ENCODE measurements around the gene U2AF1.
"Not testable (repeated sequence)": the region's sequence is repeated elsewhere in the genome, so short reads cannot be mapped to it uniquely, and the experiment has no call there.

The U2AF1 gene, protein sequence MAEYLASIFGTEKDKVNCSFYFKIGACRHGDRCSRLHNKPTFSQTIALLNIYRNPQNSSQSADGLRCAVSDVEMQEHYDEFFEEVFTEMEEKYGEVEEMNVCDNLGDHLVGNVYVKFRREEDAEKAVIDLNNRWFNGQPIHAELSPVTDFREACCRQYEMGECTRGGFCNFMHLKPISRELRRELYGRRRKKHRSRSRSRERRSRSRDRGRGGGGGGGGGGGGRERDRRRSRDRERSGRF

DNA sequence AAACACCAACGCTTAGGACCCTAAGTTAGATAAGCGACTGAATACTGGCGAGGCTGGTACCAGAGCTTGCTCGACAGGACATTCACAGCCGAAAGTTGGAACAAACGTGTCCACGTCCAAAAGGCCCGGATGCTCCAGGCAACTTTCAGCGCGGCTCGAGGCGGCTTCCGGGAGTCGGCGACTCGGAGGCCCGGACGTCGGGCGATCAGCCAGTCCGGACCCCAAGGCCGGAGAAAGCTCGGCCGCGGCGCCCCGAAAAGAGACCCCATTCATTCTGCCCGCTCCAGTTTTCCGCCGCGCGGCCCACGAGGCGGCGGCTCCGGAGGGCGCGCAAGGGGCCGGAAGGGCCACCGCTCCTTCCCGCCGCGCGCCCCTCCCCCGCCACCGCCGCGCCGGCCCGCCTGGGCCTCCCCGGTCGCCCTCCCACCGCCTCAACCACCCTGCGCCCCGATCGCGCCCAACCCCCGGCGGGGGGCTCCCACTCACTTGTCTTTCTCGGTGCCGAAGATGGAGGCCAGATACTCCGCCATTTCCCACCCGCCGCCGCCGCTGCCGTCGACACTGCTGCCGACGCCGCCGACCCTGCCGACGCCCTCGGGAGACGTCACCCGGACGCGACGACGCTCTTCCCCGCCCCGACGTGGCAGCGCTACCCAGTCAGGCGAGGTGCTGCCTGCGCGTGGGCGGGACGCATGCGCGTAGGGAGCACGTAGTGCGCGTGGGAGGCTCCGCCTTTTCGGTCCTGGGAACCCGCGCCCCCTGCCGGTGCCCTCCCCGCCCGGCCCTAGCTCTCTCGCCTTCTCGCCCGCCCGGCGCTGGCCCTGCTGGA lies at the start of gene U2AF1:
TSS of gene U2AF1 (minus strand) at position 606 of the 829 bp plus-strand sequence. CDS start at position 530, 76 bp downstream.
- not testable (repeated sequence) for DNase-seq

DNA sequence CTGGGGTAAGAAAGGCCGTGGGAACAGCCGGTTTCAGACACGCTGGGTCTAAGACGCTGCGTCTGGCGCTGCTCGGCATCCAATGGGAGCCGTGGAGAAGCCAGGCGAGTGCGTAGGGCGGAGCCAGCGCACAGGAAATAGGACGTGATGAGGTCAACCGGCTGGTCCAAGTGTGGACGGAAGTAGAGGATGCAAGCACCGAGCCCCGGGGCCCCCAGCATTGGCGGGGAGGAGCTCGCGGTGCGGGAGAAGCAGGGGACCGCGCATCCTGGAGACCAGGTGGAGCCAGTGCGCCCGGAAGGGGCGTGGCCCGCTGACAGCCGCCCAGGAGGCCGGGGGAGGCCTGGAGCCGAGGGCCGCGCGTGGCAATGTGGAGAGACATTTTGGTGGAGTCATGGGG lies 46.2 kb upstream of the U2AF1 start:
- DNase-seq: not testable (repeated sequence)

DNA sequence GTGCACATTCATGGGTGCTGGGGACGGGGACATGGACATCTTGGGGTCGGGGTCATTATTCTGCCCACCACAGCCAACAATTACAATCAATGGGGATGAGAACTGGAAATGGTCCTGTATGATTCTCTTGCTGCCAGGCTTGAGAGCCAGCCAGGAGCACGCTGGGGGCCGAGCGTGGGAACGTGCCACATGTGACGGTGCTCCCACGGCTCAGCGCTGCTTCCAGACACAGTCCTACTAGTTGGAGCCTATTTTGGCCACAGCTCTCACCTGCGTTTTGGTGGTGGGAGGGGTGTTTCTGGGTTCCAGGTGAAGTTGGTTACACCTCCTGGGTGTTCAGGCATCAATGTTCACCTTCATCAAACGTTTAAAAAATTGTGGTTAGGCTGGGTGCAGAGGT lies 42.0 kb upstream of the U2AF1 start:
- DNase-seq: not testable (repeated sequence)

DNA sequence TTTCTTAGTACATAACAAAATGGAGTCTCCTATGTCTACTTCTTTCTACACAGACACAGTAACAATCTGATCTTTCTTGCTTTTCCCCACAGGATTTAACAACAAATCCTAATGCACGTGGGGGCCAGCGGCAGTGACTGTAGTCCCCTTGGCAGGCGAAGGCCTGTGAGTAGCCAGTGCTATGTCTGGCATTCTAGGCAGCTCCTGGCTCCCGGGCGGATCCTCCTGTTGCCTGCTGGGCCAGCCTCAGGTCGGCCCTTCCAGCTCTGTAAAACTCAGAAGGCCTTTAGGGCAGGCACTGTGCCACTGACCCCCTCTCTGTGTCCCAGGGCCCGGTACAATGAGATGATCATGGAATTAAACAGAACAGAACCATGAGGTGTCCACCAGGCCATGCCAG lies 40.6 kb upstream of the U2AF1 start:
- not testable (repeated sequence) for DNase-seq

DNA sequence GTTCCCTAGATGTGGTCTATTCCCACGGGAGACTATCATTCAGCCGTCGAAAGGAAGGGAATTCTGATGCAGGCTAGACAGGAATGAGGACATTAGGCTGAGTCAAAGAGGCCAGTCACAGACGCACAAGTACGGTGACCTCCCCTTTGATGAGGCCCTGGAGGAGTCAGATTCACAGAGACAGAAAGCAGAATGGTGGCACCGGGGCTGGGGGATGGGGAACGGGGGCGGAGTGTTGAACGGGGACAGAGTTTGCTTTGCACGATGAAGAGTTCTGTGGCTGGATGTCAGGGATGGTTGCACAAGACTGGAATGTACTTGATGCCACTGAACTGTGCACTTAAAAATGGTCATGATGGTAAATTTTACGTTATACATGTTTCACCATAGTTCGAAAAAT lies 39.3 kb upstream of the U2AF1 start:
- not testable (repeated sequence) for DNase-seq

DNA sequence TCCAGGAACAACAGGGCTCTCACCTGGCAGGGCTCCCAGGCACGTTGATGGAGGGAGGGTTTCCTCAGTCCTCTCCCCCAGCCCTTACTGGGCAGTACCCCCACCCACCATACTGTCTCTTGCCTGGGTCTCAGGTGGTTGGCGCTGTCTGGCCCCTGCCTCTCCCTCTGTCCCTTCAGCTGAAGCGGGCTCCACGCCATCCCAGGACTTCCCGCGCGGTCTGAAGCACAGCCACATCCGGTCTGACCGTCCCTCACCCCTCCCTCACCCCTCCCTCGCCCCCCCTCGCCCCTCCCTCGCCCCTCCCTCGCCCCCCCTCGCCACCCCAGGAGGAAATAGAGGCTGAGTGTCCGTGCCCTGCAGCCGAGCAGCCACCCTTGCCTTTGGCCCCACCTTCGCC lies 34.0 kb upstream of the U2AF1 start:
- DNase-seq: not testable (repeated sequence)

DNA sequence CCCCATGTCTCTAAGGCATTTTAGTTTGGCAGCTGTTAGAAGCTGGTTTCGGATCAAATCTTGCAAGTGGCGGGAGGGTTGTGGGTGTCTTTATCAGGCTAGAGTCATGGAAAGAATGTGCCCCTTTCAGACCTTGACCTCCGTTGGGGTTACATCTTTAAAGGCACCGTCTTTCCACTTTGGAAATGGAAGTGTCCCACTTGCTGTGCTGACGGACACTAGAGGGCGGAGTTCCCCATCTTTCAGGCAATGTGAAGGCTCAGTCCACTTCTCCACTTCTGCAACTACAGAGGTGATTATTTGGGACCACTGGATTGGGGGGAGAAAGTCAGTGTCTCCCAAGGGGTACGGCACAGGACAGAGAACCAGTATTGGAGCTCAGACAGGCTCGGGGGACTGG lies 31.6 kb upstream of the U2AF1 start:
- not testable (repeated sequence) for DNase-seq

DNA sequence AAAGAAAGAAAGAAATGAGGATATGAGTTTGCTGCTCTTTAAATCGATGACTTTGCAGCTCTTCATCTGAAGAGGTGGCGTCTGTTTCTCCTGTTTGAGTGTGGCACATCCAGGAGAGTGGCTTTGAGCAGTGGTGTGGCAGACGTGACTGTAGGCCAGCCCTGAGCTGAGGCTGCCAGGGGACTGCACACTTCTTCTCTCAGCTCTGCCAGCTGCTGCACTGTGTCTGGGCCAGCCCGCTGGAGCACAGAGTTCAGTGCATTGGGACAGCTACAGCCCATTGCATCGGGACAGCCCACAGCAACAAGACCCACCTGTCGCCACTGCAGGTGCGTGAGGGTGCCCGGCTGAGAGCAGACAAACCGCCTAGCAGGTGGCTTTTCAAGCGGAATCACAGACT lies 27.1 kb upstream of the U2AF1 start:
- not testable (repeated sequence) for DNase-seq

DNA sequence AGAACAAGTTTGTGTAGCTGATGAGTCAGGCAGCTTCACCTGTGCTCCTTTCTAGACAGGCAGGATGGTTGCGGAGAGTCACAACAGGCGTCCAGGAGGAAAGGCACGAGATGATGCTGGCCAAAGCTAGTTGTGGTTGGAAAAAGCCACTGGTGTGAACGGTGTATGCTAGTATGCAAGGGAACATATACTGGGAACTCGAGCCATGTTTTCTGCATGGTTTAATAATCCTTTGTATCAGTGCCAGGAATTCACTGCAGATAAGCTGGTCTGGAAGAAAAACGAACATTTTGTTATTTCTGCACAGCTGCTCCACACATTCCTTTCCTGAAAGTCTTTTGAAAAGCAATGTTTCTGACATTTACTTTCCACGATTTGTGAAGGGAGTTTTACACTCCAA lies 22.7 kb upstream of the U2AF1 start:
- not testable (repeated sequence) for DNase-seq

DNA sequence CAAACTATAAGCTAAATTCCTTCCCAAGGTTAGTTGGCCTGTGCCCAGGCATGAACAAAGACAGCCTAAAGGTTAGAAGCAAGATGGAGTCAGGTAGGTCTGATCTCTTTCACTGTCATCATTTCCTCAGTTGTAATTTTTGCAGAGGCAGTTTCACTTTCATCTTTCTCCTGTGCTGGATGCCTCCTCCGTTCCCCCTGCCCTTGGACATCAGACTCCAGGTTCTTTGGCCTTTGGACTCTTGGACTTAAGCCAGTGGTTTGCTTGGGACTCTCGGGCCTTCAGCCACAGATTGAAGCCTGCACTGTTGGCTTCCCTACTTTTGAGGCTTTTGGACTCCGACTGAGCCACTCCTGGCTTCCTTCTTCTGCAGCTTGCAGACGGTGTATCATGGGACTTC lies 8.6 kb upstream of the U2AF1 start:
- not testable (repeated sequence) for DNase-seq

DNA sequence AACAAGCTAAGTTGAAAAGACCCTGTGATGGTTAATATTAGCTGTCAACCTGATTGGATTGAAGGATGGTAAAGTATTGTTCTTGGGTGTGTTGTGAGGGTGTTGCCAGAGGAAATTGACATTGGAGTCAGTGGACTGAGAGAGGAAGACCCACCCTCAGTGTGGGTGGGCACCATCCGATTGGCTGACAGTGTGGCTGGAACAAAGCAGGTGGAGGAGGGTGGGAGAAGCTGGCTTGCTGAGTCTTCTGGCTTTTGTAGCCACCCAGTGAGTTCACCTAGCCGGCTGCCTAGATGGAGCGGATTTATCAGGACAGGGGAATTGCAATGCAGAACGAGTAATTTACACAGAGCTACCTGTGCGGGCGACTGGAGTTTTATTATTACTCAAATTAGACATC lies 7.1 kb upstream of the U2AF1 start:
- DNase-seq: not testable (repeated sequence)

DNA sequence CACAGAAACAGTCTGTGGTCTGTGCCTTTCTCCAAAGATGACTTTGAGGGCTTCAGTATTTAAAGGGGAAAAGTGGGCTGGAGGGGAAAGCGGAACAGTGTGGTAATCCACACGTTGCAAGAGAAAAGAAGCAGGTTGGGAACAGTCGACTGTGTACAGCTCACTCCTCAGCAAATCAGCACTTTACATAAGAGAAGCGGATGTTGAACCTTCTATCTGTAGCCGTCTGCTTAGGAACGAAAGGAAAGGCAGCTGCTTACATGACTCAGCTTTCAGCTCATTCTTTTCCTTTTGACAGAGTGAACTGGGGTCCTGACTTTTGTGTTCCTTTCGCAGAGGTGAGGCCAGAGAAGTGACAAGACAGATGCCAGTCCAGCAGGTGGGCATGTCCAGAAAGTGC lies 1.6 kb upstream of the U2AF1 start:
- DNase-seq: not testable (repeated sequence)

DNA sequence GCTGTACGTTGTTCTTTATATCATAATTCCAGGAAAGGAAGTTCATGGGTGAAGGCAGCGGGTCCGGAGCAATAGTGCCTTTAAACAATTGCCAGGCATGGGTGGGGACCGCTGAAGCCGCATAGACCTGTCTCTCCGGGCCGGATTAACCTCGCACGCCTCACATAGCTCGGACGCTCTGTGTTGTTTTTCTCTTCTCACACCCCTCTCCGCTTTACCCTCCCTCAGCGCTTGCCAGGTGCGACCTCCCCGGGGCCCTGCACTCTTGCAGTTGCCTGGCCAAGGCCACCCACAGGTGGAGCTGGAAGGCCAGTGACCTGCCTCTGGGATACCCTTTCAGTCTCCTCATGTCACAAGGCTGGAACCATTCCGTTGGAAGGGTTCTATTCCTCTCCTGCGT lies 807 bp upstream of the U2AF1 start:
- DNase-seq: not testable (repeated sequence)

DNA sequence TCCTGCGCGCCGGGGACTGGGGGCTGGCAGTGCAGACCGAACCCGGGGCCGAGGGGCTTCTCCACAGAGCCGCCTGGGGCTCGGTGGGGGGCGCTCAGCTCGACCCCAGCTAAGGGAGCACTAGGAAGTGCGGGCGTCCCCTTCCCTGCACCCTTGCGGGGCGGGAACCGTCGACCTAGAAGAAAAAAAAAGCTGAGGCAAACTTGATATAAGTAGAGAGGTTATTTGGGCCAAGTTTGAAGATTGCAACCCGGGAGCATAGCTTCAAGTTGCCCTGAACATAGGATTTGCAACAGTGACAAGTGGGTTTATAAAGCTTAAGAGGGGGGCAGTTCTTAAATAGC lies 396 bp upstream of the U2AF1 start:
- not testable (repeated sequence) for DNase-seq

DNA sequence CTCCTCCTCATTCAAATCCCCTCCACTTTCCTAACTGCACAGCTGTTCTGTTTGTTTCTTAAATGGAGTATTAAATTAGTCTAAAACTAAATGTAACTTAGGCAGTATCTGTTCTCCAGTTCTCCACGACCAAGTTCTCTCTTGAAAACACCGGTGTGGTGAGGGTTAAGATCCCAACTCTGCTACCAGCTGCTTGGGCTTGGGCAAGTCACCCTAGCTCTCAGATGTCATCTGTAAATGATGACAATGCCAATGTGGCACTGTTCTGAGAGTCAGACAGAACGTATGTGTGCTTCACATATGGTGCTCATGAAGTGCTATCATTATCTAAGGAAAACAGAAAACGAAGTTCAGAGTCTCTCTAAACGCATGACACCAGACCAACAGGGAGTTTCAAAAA lies 2.7 kb downstream of the U2AF1 start:
- DNase-seq: not testable (repeated sequence)

DNA sequence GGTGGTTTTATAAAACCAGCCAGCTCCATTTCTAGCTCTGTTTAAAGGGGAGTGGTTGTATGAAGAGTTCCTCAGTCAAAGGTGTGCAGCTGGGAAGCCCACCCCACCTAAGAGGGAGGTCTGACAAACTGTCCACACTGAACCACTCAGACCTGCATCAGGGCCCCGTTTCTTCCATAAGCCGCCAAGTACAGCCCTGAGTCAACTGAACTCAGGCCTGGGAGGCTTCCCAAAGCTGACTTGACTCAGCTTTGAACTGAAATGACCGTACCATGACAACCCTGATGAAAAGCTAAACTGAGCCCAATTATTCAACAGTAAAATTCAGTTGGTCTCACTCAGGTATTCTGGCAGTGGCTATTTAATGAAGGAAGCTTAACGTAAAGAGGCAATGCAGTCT lies 5.1 kb downstream of the U2AF1 start:
- not testable (repeated sequence) for DNase-seq

DNA sequence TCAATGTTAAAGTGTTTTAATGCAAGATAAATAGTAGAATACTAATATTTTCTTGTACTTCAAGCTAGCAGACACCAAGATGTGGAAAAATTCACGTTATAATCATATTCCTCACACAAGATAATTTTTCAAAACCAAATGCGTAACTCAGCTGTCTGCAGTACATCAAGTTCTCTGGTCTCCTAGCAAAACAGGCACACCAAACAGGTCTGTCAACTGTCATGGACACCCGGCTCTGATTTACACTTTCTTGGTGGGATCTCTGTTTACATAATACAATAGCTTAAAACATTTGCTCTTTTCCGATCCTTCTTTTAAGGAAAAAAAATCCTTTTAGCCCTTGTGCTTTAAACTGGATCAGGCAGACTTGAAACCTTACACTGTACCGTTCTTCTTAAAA lies 5.7 kb downstream of the U2AF1 start:
- not testable (repeated sequence) for DNase-seq

DNA sequence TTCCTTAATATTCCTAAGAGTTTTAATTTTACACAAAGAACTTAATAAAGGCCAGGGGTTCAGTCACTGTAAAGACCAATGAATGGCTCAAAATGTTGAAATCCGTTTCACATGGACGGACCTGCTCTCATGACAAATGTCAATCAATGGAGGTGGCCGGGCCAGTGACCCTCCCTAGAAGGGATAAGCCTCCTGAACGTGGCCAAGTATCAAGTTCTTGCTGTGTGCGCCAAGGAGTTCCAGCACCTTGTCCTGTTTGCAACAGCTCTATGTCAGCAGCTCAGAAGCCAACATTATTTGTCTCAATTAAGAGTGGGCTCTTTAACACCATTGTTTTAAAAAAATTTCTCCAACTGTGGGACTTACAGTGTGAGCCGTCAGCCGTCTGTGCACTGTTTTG lies 6.4 kb downstream of the U2AF1 start:
- not testable (repeated sequence) for DNase-seq

DNA sequence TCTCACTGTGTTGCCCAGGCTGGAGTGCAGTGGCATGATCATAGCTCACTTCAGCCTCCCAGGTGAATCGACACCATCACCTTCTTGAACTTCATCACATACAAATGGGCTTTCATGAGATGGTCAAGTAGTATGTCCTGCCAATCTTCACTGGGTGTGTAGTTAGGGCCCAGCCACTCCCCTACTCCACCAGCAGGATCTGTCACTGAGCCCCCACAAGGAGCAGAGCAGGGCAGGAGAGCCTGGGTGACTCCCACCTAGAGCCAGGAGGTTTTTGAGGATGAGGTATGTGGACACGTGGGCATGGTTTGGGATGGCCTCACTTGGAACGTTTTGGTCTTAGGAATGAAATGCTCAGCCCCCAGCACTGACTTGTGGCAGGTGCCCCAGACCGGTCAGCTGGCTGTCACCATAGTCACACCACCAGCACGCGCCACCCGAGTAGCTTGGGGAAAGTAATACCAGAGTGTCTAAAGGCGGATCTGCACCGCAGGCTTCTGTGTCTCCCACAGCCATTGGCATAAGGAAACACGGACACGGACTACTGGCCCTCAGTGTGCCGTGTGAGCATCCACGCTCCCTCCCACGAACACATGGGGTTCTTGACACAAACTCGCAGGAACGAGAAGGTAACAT lies 15.3 kb downstream of the U2AF1 start:
- DNase-seq: not testable (repeated sequence)

DNA sequence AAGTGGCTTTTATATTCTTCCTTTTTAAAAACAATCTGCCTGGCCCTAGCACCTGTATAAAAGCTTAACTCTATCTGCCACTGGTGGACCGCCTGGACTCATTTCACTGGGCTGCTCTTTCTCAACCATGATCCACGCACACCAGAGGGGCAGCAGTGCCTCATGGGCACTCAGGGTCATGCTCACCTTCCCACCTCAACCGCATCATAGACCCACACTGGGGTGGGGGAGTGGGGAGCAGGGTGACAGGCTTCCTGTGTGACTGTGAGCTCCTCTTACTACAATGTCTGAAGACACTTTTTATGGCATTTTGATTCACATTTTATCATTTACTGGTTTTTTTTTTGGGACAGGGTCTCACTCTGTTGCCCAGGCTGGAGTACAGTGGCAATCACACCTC lies 16.4 kb downstream of the U2AF1 start:
- DNase-seq: not testable (repeated sequence)

DNA sequence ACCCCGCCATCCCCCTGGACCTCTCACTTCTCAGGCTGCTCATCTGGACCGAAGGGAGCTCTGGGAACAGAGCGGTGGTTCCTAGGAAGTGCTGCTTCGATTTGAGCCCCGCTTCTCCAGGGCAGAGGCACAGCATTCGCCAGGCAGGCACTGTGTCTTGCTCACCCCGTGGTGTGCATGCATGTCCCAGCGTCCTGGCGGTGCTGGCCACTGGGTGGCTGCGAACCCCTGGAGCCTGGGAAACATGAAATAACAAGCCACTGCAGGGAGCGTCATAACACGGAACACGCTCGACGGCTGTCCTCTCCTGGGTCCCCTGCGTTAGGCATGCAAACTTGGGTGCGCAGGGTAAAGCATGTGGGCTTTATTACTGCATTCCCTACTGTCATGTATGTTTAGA lies 17.9 kb downstream of the U2AF1 start:
- DNase-seq: not testable (repeated sequence)

DNA sequence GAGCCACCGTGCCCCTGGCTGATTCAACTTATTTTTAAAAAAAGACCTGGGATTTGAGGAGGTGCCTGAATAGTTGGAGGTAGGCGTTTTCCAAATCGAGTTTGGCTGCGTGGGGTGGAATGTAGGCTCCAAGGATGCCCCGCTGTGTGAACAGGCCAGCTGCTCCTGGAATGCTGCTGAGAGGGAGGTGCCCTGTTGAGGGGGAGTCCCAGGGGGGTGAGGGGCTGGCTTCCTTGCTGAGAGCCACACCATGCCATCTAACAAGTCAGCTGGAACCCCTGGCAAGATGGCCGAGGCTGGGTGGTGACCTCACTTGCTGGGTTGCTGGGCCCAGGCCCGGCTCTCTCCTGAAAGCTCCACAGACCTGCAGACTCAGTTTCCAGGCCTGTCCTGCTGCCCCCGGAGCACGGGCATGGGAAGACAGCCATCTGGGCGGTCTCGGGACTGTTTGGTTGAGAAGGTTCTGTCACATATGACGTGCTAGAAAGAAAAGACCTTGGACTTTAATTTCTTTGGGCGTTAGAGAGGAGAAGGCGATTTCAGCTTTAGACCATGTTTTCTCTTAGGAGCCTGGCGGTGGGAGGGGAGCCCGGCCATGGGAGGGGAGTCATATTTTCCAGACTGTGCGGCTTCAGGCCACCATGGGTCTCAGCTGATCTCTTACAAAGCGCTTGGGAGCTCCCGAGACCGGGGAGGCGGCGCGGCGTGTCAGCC lies 24.6 kb downstream of the U2AF1 start:
- not testable (repeated sequence) for DNase-seq

DNA sequence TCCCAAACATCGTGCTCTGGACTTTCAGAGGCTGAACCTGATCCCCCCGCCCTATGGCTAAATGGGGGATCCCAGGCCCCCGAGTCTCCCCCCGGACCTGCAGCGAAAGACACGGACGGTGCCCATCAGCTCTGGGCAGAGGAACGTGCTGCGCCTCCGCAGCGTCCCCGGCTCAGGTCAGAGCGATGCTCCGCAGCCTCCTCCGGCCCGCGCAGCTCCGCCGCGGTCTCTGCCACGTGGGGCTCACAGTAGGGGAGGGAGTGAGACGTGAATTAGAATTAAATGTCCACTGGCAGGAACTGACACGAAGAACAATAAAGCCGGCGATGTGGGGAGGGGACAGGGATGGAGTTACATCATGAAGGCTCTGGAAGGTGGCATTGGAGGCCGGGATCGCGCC lies 30.7 kb downstream of the U2AF1 start:
- DNase-seq: not testable (repeated sequence)

Data from NCI-H82 (cell line).